SHP77 (cell line): ENCODE data around the gene PIGR.
A peak's percentile ranks its signal among the peaks of the same experiment; 100 is the strongest.
"Not testable (repeated sequence)": the region's sequence is repeated elsewhere in the genome, so short reads cannot be mapped to it uniquely, and the experiment has no call there.

Experiments
- DNase-seq, 2 experiments: peaks; one replicate each; lab custom pipeline; 2025; lab: John Stamatoyannopoulos, UW

PIGR gene

GRCh38 chr1:206932177-206932576 is 14.1 kb downstream of the PIGR start:
- no peak for DNase-seq

GRCh38 chr1:206931709-206932108 is 14.6 kb downstream of the PIGR start:
- no peak for DNase-seq

- DNase-seq = no peak
These were observed 16.0 kb downstream of the PIGR start for GRCh38 chr1:206930210-206930798.

GRCh38 chr1:206929524-206929923 is 16.7 kb downstream of the PIGR start:
- DNase-seq = no peak

GRCh38 chr1:206926286-206926685 is 20.0 kb downstream of the PIGR start:
- no peak for DNase-seq

GRCh38 chr1:206925106-206925736 is 21.0 kb downstream of the PIGR start:
- no peak for DNase-seq

- DNase-seq = no peak
These were observed 21.6 kb downstream of the PIGR start for GRCh38 chr1:206924592-206925105.

- DNase-seq = not testable (repeated sequence)
These were observed 22.2 kb downstream of the PIGR start for GRCh38 chr1:206923961-206924557.

- DNase-seq = no peak
These were observed 23.0 kb downstream of the PIGR start for GRCh38 chr1:206923009-206923960.

- no peak for DNase-seq
These were observed 23.7 kb downstream of the PIGR start for GRCh38 chr1:206922524-206922923.

- DNase-seq = no peak
These were observed 24.4 kb downstream of the PIGR start, which contains the start of gene FCMR for GRCh38 chr1:206921772-206922265. Gene FCMR (minus strand): TSS chr1:206921941. CDS start chr1:206921854, 87 bp downstream.

GRCh38 chr1:206918076-206918475 is 28.2 kb downstream of the PIGR start:
- no peak for DNase-seq

- DNase-seq = no peak
These were observed 30.1 kb downstream of the PIGR start for GRCh38 chr1:206916000-206916709.

GRCh38 chr1:206915030-206915735 is 31.1 kb downstream of the PIGR start:
- no peak for DNase-seq

GRCh38 chr1:206913766-206914537 is 32.3 kb downstream of the PIGR start:
- no peak for DNase-seq

- DNase-seq = peak; percentile 76
These were observed 33.7 kb downstream of the PIGR start for GRCh38 chr1:206912445-206913095.

- DNase-seq = no peak
These were observed 35.1 kb downstream of the PIGR start for GRCh38 chr1:206911064-206911663.

- DNase-seq = no peak
These were observed 36.4 kb downstream of the PIGR start for GRCh38 chr1:206909883-206910318.
